HepG2 (cell line): Measurements from ENCODE around the gene HTR2A. TPM values are rescaled to one million over a fixed set of nuclear protein-coding genes. Genes with fewer than 3 reads are reported as not detected.

ENCODE experiments used
- polyA plus RNA-seq, 8 experiments: library from polyadenylated mRNA; depleted of rRNA in 3 of 8; stranded (reverse) in 7 of 8; unstranded in 1 of 8; fragments of >200 nt; fragmentation: Illumina TruSeq in 4 of 8; extraction: Trizol in 4 of 8; gene quantifications; 2 replicates each; pipeline versions ENCODE4 v1.2.1 to v1.2.3, GENCODE V29; 2011 to 2016; ENCODE audit warnings: low read depth in 4 of 8, missing spikeins in 1 of 8, mixed read lengths in 1 of 8; ENCODE audit not compliant: insufficient read depth in 1 of 8
- total RNA-seq, 5 experiments: library from RNA; depleted of rRNA; stranded (reverse); fragments of >200 nt; fragmentation: Illumina TruSeq; extraction: Trizol; gene quantifications; 2 replicates each; pipeline ENCODE4 v1.2.3, GENCODE V29; 2016; ENCODE audit warnings: low read depth in 1 of 5

HTR2A gene
- total and polyA plus RNA-seq, 2 of the 13 experiments (the other 11 are each of a cell fraction or from before 2014, with no cell fraction given), result not detected

Other genes starting within 250 kb of the HTR2A start
- 147 and 234 TPM in 2 replicates for gene ESD, start 99.9 kb downstream of the HTR2A start, total RNA-seq (2016; rRNA removed; fragmentation: Illumina TruSeq; extraction: Trizol)
- gene ESD, start 99.9 kb downstream of the HTR2A start, polyA plus RNA-seq (2011; rRNA removed), result 87.5 and 118 TPM in 2 replicates